Mucosa of descending colon (tissue), 3 donors: ENCODE results near the gene GPN3. TPM values are rescaled to one million over a fixed set of nuclear protein-coding genes. Genes with fewer than 3 reads are reported as not detected.
A peak's percentile ranks its signal among the peaks of the same experiment; 100 is the strongest.
"Not testable (repeated sequence)": the region's sequence is repeated elsewhere in the genome, so short reads cannot be mapped to it uniquely, and the experiment has no call there.

Experiments
- ATAC-seq: fragments of 200-7000 bp; cut with Tn5 transposase; one replicate; pipeline ENCODE4 v1.9.1; 2020; ENCODE audit warnings: mild to moderate bottlenecking, moderate library complexity
- DNase-seq, 3 donors: peaks; one replicate each; pipeline ENCODE4 v3.0.0-alpha.2; 2020
- H3K36me3 ChIP-seq: fragments of 200-600 bp; one replicate; pipeline ENCODE4 v1.8.0; 2021; ENCODE audit warnings: low read depth, mild to moderate bottlenecking
- H3K4me1 ChIP-seq: fragments of 200-600 bp; one replicate; pipeline ENCODE4 v1.8.0; 2021; ENCODE audit warnings: low read depth, mild to moderate bottlenecking
- H3K4me3 ChIP-seq: fragments of 200-600 bp; one replicate; pipeline ENCODE4 v1.8.0; 2021; ENCODE audit warnings: mild to moderate bottlenecking
- H3K9me3 ChIP-seq: fragments of 200-600 bp; one replicate; pipeline ENCODE4 v1.8.0; 2021; ENCODE audit warnings: mild to moderate bottlenecking
- CTCF ChIP-seq: fragments of 200-600 bp; IDR thresholded peaks from one replicate; pipeline ENCODE4 v1.8.0; 2022; ENCODE audit warnings: antibody characterized with exemption, mild to moderate bottlenecking
- intact Hi-C, 2 donors: fragments of 100-400 bp; cut with DNase I in 1 of 2; cut with micrococcal nuclease in 1 of 2; formaldehyde crosslinking; loops; one replicate each; pipeline versions ENCODE4 v1.11.0 to v1.11.1; 2022; cut with DNase I, micrococcal nuclease
- total RNA-seq, 3 donors: library from RNA; stranded (reverse); fragmentation: NEBNext Ultra II Directional in 2 of 3; extraction: Animal tissue kit (Norgen Biotek cat#: 25700) in 2 of 3; gene quantifications; one replicate each; pipeline versions ENCODE4 v1.2.1 to v1.2.4, GENCODE V29; 2021 to 2023
- donor health status: DM: no; HTN: no; CAD: no; lungs with moderate emphysema.
- donor health status: DM: no; HTN: no; CAD: no.
- donor health status: DM: no; HTN: yes; CAD: no.

Gene GPN3
- total RNA-seq, 3 donors from 2014 or later, result 9.0 to 15.8 (median 12.4) TPM

- H3K36me3 ChIP-seq, H3K9me3 ChIP-seq, H3K4me3 ChIP-seq, ATAC-seq, intact Hi-C loops, DNase-seq, H3K4me1 ChIP-seq: not testable (repeated sequence)
Measured at GRCh38 chr12:110405126-110405662, 62.9 kb downstream of the GPN3 start.

GRCh38 chr12:110403976-110404682 is 63.9 kb downstream of the GPN3 start:
- H3K4me1 ChIP-seq, result peaks cover 7% of the 10 kb centered on the region
- H3K9me3 ChIP-seq, result no peaks in the 10 kb centered on the region
- peaks cover 3% of the 10 kb centered on the region for H3K36me3 ChIP-seq
- intact Hi-C loops, result no loop called here
- DNase-seq, result peak; percentile 85 to 88 (median 86)
- peak; percentile 87 for ATAC-seq
- peak overlapping the region; percentile 98 for H3K4me3 ChIP-seq
- TF ChIP-seq CTCF, result no peak

GRCh38 chr12:110403146-110403975 is 64.7 kb downstream of the GPN3 start, which contains the start of gene ANAPC7:
TSS of gene ANAPC7 (minus strand) at chr12:110403708. CDS start at chr12:110403627, 81 bp downstream.
- Histone ChIP-seq H3K4me3 (peak within 1 kb of the TSS; percentile 98), H3K9me3 (no peaks in the 10 kb centered on the region), H3K36me3 (peaks cover 3% of the 10 kb centered on the region), H3K4me1 (peaks cover 7% of the 10 kb centered on the region)
- TF ChIP-seq CTCF, result no peak
- intact Hi-C loops, result no loop called here
- DNase-seq (peak; percentile 92 to 94 (median 93)), ATAC-seq (peak; percentile 99)

Other genes with a start within 250 kb of the GPN3 start
- 100 to 1,000 TPM; 242 to 287 (median 259) TPM for gene ATP2A2, start 187.0 kb downstream of the GPN3 start, total RNA-seq
- gene ANAPC7, start 64.5 kb downstream of the GPN3 start, total RNA-seq, result 10 to 100 TPM; 31.9 to 50.3 (median 32.8) TPM
- gene ARPC3, start 17.9 kb downstream of the GPN3 start, total RNA-seq, result 100 to 1,000 TPM; 174 to 277 (median 265) TPM
- 1 to 10 TPM in 2 of 3 donors, not detected in 1; 1.9 to 4.4 TPM for gene FAM216A, start 588 bp upstream of the GPN3 start, total RNA-seq
- 100 to 1,000 TPM in 2 of 3 donors, 10 to 100 TPM in 1; 99.5 to 127 (median 121) TPM for gene VPS29, start 33.9 kb upstream of the GPN3 start, total RNA-seq
- 1 to 10 TPM in 1 of 3 donors, under 1 TPM in 2; 0.26 to 1.6 (median 0.53) TPM for gene RAD9B, start 34.1 kb upstream of the GPN3 start, total RNA-seq
- gene PPTC7, start 115.1 kb upstream of the GPN3 start, total RNA-seq, result 10 to 100 TPM; 32.2 to 34.8 (median 32.8) TPM
- 10 to 100 TPM in 1 of 3 donors, 1 to 10 TPM in 2; 7.2 to 23.7 (median 8.2) TPM for gene TCTN1, start 145.9 kb upstream of the GPN3 start, total RNA-seq
- gene HVCN1, start 220.9 kb upstream of the GPN3 start, total RNA-seq, result 1 to 10 TPM; 1.6 to 5.6 (median 3.5) TPM